K562 (cell line): ENCODE results near the gene RPL18A. TPM values are rescaled to one million over a fixed set of nuclear protein-coding genes. Genes with fewer than 3 reads are reported as not detected.

ENCODE experiments used
- BCL6 ChIP-seq: fragments of 250-450 bp; sonication (Bioruptor Pico); IDR thresholded peaks from 2 replicates; pipeline ENCODE4 v1.4.0; 2020
- CHD7 ChIP-seq: fragments of 200-600 bp; sonication (generic); IDR thresholded peaks from one replicate; pipeline ENCODE4 v1.6.1; 2012; ENCODE audit warnings: mild to moderate bottlenecking, low read depth, low read length, inconsistent platforms
- CREB3L1 ChIP-seq: fragments of 450-650 bp; IDR thresholded peaks from 2 replicates; pipeline ENCODE4 v1.6.1; 2014; ENCODE audit warnings: low read depth, mild to moderate bottlenecking, moderate library complexity, borderline replicate concordance
- E2F3 ChIP-seq: fragments of 250-450 bp; sonication (Bioruptor Pico); IDR thresholded peaks from 2 replicates; pipeline ENCODE4 v1.4.0; 2020; ENCODE audit warnings: mild to moderate bottlenecking
- MAZ ChIP-seq, 2 experiments: fragments of 450-650 bp in 1 of 2; sonication (generic) in 1 of 2; formaldehyde crosslinking; IDR thresholded peaks in 1 of 2; conservative IDR thresholded peaks in 1 of 2; 2 replicates each; pipeline versions ENCODE4 v1.4.0 to v1.5.0; 2020; ENCODE audit warnings: mild to moderate bottlenecking in 1 of 2, missing genetic modification reagents in 1 of 2
- MIER1 ChIP-seq: fragments of 450-650 bp; IDR thresholded peaks from 2 replicates; pipeline ENCODE4 v1.6.1; 2016; ENCODE audit warnings: antibody characterized with exemption, mild to moderate bottlenecking, low read depth
- NR3C1 ChIP-seq: sonication (generic); formaldehyde crosslinking; IDR thresholded peaks from 2 replicates; pipeline ENCODE4 v1.8.1; 2022; ENCODE audit warnings: missing genetic modification reagents
- RBM39 ChIP-seq: fragments of 200-400 bp; formaldehyde crosslinking; optimal IDR thresholded peaks from 2 replicates; pipeline ENCODE3; 2018; ENCODE audit warnings: low read depth, low read length
- SAFB ChIP-seq: fragments of 200-400 bp; formaldehyde crosslinking; IDR thresholded peaks from 2 replicates; pipeline ENCODE4 v1.6.1; 2017; ENCODE audit warnings: low read depth, low read length, borderline replicate concordance
- TEAD4 ChIP-seq, 2 experiments: sonication (generic) in 1 of 2; formaldehyde crosslinking in 1 of 2; IDR thresholded peaks; 2 replicates each; pipeline versions ENCODE4 v1.6.1 to v1.8.0; 2012 to 2022; ENCODE audit warnings: borderline replicate concordance in 1 of 2, inconsistent platforms in 1 of 2, low read length in 1 of 2, mild to moderate bottlenecking in 1 of 2, missing genetic modification reagents in 1 of 2
- U2AF2 ChIP-seq: fragments of 200-400 bp; formaldehyde crosslinking; optimal IDR thresholded peaks from 2 replicates; pipeline ENCODE3; 2017; ENCODE audit warnings: low read depth, mild to moderate bottlenecking, low read length
- ZNF766 ChIP-seq: fragments of 200-800 bp; sonication (Bioruptor generic); conservative IDR thresholded peaks from 2 replicates; pipeline ENCODE4 v1.6.1; 2016; ENCODE audit warnings: missing genetic modification characterization, missing compliant biosample characterization
- polyA plus RNA-seq, 8 experiments: library from polyadenylated mRNA; depleted of rRNA in 4 of 8; stranded (reverse) in 5 of 8; unstranded in 3 of 8; fragments of >200 nt; fragmentation: Nextera tagmentation in 2 of 8; fragmentation: Illumina TruSeq in 1 of 8; extraction: Ambion mirVana in 2 of 8; extraction: Trizol in 1 of 8; gene quantifications; 2 replicates each; pipeline versions ENCODE4 v1.2.1 to v1.2.3, GENCODE V29; 2011 to 2014; ENCODE audit warnings: inconsistent platforms in 1 of 8, missing spikeins in 1 of 8
- total RNA-seq, 7 experiments: library from RNA; depleted of rRNA in 6 of 7; stranded (reverse); fragments of >200 nt in 6 of 7; fragmentation: Illumina TruSeq in 2 of 7; extraction: Trizol in 2 of 7; gene quantifications; 2 replicates each; pipeline versions ENCODE4 v1.2.1 to v1.2.3, GENCODE V29; 2011 to 2021; ENCODE audit warnings: low replicate concordance in 1 of 7

The RPL18A gene
- total and polyA plus RNA-seq, 9 of the 15 experiments (the other 6 are each of a cell fraction or from before 2014, with no cell fraction given), result 626 to 2,882 (median 1,895) TPM

- TF ChIP-seq CHD7, result no peak
- TF ChIP-seq U2AF2, result no peak
- no peak for TF ChIP-seq MIER1
- no peak for TF ChIP-seq RBM39
- no peak for TF ChIP-seq SAFB
- TF ChIP-seq TEAD4 (IDR thresholded peaks at IDR 0.05; ENCODE audit: low read length), result no peak
- TF ChIP-seq TEAD4 (CRISPR knock-in tag; IDR thresholded peaks at IDR 0.05; ENCODE audit: borderline replicate concordance), result peak; percentile 92; the same call in 1 of the 2 replicates
- TF ChIP-seq ZNF766 (CRISPR knock-in tag), result no peak
- peak; percentile 28 to 82; a peak in 3 of 4 replicates for TF ChIP-seq MAZ (CRISPR knock-in tag; conservative IDR thresholded peaks at IDR 0.05 in 1 of 2, IDR thresholded peaks at IDR 0.05 in 1 of 2)
- no peak for TF ChIP-seq BCL6 (CRISPR knock-in tag)
- TF ChIP-seq NR3C1 (CRISPR knock-in tag), result peak; percentile 94
- peak; percentile 81 for TF ChIP-seq E2F3 (CRISPR knock-in tag)
- peak; percentile 68; the same call in 1 of the 2 replicates for TF ChIP-seq CREB3L1
Measured at GRCh38 chr19:17841810-17842662, 17.7 kb upstream of the RPL18A start (continued).
